Hypothalamus (tissue), 51 donors: ENCODE data around the gene RIMKLA.

Experiments used
- DNase-seq, 51 donors: peaks; one replicate each; lab custom pipeline; 2025; lab: John Stamatoyannopoulos, UW

The RIMKLA gene

DNA sequence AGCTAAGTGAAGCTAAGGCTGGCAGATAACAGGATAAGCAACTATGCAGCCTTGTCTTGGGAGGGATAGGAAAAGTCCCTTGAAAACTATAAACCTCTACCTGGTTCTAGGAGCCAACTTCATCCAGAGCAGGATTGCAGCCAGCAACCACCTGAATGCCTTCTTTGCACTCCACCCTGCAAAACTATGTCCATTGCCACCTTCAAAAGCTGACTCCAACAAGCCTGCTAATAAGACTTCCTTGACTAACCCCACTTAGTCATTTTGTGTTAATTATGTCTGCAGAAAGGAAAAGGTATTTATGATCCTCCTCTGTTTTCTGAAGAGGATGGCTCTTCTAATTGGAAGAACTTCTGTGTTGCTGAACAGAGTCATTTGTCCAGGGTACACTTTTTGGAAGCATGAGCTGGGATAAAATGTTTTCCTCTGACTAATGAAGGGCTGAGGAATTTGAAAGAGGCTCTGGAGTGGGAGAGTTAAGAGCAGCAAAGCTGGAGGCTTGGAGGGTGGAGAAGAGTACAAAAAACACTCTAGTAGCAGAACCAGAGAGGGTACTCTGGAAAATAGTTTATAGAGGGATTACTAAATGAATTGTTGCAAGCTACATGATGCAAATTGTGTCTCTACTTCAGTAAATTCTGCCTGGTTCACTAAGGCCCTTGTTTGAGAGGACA, 9.6 kb upstream of the RIMKLA start:
- DNase-seq: no peak

DNA sequence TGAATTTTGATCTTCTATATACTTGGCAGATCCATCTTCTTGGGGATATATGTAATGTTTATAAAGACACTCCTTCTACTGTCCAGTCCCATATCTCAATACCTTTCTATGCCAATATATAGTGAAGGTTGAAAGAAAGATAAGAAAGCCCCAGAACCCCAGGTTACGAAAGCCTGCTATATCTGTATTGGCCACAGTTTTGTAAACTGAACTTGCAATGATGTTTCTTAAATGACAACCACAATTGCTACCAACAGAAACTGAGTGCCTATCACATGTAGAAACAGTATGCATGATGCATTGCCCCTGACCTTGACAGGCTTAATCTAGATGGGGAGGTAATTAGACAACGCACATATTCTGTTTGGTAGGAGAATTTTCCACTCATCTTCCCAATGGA, 7.8 kb upstream of the RIMKLA start:
- DNase-seq: no peak

DNA sequence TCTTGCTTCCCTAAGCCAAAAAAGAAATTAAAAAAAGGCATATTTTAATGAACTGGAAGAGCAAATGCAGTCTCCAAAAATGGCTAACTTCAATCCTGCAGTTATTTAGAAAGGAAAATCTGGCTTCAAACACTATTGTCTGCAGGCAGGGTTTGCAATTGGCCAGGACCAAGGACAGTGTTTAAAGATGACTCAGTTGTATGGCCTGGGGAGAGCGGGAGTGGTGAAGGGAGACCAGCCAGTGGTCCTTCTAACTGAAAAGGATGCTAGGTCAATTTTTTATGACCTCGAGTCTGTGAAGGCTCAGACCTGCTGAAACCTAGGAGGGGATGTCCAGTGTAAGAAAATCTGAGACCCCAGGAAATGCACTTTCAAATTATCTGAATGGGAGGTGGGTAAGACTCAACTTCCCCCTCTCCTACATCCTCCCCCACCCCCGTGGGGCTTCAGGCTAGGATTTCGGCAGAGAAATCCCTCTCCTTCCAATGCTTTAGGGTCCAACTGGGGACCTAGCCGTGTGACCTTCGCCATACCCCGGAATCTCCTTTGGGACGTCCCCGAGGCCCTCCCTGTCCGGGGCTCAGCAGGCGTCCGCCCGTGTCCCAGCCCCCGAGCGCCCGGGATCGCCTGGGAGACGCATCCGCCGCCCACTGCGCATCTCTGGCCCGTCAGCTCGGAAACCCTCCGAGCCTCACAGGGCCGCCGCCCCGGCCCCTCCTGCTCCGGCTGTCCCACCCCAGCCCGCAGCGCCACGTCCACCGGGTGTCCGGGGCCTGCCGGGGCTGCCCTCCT, 602 bp upstream of the RIMKLA start:
- peak in 12 of 51 donors; percentile 1 to 60 (median 32) for DNase-seq

DNA sequence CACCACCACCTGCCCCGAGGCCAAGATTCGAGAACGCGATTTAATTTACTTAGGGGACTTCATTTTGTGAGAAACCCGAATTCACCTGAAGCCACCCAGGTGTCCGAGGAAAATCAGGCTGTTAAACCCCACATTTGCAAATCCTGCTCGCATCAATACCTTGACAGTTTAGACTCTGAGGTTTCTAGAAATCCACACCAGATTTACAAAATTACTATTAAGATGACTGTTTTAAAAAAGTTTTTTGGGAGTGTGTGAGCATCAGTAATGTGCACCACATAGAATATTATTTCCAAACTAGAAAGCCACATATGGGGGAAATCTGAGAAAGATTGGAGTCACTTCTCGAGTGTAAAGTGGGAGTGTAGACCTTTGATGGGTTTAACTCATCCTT, 685 bp downstream of the RIMKLA start:
- DNase-seq: no peak

DNA sequence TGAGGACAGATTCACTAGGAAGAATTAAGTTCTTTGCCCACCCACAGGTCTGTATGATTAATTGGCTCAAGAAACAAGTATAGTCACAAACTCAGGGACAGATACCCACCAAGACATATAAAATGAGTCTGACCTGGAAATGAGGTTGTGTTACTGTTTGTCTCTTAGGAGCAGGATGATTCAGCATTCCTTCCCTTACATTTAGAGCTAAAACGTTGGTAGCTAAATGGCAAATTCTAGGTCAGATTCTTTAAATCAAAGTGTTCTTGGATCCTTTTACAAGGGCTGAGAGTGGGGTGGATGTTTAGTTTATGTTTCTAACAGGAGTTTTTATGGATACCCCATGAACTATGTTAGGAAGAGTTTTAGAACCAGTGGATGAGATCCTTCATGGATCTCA, 4.7 kb downstream of the RIMKLA start:
- no peak for DNase-seq

DNA sequence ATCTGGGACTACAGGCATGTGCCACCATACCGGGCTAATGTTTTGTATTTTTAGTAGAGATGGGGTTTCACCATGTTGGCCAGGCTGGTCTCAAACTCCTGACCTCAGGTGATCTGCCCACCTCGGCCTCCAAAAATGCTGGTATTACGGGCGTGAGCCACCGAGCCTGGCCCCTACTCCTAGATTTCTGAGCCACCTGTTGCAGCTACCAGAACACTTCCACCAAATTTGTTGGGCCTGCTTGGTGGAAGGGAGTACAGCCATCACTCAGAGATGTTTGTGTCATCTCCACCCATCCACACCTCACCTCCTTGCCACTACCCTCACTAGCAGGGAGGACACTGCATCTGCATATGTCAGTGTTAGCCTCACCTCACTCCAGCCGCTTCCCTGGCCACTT, 5.5 kb downstream of the RIMKLA start:
- no peak for DNase-seq

DNA sequence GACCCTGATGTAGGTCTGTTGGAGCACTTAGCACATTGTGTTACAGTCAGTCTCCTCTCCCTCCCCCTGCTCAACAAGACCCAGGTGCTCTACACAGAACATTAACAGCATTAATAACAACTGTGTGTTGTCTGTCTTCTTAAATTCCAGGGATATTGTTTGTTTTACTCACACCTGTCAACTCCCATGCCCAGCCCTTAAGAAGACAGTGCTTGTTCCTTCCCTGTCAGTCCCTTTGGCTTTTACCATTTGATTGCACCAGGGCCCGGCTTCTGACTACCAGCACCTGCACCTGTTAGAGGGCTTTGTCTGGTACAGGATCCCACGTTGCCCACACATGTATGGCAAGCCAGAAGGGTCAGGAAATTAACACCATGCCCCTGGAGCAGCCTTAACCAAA, 11.7 kb downstream of the RIMKLA start:
- no peak for DNase-seq

DNA sequence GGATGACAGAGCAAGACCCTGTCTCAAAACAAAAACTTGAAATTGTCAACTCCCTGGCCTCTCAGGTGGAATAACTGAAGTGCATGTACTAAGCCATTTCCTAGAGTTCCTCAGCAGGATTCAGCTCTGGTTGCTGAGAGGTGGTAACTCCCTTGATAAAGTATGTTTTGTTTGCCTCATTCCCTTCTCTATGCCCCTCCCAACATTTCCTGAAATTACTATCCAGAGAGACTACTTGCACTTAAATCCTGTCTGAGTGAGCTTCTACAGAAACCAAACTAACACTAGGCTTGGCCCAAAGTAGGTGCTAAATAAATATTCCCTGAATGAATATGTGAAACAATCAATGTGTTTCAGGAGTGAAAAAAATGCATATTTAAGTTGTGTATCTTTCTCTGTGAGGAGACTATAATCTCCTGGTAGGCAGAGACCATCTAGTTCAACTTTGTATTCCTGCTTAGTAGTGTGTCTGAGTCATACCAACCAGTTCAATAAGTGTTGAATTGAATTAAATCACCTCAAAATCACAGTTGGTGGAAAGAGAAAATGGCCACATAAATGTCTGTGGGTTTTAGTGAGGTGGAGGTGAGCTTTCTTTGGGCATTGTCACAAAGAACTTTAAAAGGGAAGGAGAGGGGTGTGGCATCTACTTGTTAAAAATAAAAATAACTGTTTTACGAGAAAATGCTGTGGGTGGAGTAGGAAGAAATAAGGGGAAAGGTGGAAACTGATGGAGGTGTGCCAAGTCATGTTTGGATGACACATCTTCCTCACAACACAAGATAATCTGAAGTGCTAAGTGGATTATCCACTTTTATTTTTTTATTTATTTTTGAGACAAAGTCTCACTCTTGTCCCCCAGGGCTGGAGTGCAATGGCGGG, 12.6 kb downstream of the RIMKLA start:
- no peak for DNase-seq

DNA sequence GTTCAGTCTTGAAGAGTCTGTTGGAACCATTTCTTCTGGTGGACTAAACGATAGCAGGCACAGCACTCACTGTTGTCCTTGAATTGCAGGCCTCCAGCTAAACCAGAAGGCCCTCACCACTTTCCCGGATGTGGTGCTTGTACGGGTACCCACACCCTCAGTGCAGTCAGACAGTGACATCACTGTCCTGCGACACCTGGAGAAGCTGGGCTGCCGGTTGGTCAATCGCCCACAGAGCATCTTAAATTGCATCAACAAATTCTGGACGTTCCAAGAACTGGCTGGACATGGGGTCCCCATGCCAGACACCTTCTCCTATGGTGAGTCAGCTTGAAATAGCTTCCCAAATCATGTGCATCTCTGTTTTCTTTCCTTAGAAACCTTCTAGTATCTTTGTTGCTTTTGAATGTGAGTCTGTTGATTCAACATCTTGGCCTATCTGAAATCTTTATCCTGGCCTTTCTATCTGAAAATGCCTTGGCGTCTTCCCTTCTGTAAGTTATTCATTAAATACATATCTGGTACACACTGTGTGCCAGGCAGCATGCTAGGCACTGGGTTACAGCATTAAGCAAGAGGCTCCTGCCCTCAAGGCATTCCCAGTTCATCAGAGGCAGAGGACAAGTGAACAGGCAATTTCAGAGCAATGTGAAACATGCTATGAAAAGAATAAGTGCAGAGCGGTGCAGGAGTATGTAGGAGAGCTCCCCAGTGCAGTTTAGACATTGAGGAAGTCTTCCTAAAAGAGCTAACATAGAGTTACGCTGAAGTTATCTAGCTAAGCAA, 18.9 kb downstream of the RIMKLA start:
- DNase-seq: no peak

DNA sequence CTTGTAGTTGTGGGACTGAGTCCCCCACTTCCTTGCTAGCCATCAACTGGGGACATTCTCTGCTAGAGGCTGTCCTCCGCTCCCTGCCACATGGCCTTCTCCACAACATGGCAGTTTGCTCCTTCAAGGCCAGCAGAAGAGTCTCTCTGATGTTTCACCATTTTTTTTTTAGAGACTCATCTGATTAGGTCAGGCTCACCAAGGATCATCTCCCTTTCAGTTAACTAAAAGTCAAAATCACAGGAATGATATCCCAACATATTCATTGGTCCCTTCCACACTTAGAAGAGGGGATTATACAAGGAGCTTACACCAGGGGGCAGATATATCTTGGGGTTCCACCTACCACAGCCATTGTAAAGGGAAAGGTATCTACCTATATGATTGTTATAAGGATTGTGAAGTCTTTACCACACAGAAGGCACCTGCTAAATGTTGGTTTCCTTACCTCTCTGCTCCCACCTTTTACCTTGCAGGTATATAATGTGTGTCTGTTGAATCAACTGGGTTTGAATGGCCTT, 23.3 kb downstream of the RIMKLA start:
- no peak for DNase-seq

DNA sequence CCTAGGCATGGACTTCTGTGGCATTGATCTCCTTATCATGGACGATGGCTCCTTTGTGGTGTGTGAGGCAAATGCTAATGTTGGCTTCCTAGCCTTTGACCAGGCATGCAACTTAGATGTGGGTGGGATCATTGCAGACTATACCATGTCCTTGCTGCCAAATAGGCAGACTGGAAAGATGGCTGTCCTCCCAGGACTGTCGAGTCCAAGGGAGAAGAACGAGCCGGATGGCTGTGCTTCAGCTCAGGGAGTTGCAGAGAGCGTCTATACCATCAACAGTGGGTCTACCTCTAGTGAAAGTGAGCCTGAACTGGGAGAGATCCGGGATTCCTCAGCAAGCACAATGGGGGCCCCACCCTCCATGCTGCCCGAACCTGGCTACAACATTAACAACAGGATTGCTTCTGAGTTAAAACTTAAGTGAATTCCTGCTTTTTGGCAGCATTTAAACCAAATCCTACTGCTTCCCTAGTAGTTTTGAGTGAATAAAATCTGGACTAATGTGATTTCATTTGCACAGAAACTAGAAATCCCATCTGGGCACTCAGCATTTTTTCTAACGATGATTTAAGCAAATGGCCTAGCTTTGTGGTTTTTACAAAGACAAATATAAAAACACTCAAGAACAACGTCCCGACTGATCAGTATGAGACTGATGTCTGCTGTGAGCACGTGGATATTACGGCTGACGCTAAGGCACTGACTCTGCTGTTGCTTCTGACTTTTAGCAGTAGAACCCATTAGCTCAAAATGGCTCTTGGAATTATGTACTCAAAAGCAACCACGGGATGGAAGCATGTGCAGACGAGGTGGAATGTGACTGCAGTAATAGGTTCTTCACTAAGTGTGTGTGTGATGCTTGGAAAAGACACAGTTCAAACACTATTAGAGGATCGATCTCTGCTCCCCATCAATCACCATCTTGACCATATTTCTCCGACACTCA, 34.2 kb downstream of the RIMKLA start:
- no peak for DNase-seq

DNA sequence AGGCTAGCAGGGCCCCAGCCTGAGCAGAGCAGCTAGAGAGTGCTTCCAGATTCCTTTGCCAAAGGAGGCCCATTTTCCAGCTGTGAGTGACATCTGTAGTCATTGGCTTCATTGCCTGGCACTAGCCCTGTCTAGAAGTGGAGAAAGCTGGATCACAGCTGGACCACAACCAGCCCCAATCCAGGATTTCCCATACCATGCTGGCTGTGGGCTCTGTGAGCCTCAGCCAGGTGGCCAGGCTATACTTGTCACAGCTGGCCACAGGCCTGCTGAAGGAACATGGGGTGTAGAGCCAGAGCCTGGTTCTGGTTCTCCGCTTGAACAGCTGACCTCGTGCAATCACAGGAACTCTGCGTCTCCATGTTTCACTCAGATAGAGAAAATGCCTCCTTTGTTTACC, 36.6 kb downstream of the RIMKLA start:
- no peak for DNase-seq

DNA sequence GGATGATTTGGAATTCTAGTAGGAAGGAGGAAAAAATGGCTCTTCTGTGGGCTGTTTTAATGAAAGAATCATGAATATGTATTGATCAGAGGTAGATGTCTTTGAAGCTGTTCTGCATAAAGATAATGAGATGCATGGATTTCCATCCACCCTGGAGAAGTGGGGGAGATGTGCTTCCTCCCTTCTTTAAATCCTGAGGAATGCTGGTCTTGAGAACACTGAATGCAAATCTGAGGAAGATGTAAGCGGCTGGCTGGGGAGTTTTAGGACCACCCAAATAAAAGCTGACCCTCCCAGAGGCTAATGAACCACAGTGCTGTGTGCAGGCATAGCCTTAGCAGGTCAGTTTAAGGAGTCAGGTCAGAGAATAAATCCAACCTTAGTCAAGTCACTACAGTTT, 37.9 kb downstream of the RIMKLA start:
- DNase-seq: no peak

DNA sequence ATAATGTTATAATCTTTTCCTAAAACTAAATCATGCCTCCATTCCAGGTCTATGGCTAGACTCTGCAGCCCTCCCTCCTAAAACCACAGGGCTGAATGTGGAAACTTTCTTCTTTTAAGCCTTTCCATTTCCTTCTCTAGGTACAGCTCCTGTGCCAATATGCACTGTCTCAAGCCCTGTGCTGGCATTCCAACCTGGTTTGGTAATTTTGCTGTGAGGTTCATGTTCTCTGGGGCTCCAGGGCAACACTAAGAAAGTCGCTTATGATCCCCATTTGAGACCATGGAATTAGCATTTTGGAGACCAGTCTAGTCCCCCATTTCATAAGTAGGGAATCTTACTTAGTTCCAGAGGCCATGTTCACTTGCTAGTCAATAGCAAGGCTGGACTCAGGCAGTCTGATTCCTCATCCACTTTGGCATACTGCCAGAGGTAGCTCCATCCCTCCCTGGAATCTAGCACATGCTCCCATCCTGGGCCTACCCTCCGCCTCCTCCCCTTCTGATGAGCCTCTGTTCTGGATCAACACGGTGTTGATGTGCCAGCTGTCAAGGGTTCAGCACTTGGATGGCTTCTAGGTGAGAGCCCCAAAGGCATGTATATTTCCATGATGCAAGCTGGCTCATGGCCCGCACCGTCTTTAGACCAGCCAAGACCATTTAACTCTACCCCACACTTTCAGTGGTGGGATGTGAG, 38.7 kb downstream of the RIMKLA start:
- peak in 2 of 51 donors; percentile 8 to 15 for DNase-seq

DNA sequence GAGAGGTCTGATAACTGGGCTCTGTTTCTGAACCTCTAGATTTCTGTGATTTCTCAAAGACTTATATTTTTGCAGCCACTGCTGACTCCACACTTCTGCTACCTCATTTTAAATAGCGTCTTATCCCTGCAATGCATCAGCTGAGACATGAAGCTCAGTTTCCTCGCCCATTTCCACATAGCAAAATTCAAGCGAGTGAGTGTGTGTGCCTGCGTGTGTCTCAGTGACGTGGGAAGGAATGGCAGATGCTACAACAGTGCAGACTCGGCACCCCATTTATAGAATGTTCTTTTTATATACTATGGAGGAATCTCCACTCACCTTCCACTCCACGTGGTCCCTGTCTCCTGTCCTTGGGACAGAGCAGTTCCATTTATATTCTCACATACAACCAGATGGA, 39.5 kb downstream of the RIMKLA start:
- DNase-seq: peak in 1 of 51 donors; percentile 17

DNA sequence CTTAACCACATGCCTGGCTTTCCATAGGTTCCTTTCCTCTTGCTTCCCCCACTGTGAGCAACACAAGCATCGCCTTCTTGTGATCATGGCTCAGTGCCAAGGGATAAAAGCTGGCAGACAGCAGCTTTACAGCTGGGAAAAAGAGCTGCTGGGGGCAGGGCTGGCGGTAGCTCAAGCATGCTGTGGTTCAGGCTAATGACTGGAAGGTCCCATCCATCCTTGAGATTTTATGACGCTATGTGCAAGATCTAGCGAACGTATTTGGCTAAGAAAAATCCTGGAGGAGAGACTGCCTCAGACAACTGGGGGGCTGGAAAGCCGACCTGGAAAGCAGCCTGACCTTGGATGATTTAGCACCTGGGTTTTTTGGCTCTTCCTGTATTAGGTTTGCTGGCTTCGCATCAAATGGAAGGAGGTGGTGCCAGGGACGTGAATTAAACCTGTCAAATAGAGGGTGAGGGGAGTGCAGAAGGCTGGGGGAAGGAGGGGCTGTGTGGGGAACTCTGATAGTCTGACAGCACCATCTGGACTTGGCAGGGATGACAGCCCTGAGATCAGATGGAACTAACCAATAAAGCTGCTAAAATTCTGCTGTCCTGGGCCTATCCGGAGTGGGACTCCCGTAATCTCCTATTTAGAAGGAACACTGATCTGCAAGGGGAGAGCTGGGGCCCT, 40.5 kb downstream of the RIMKLA start:
- peak in 32 of 51 donors; percentile 2 to 69 (median 23) for DNase-seq

DNA sequence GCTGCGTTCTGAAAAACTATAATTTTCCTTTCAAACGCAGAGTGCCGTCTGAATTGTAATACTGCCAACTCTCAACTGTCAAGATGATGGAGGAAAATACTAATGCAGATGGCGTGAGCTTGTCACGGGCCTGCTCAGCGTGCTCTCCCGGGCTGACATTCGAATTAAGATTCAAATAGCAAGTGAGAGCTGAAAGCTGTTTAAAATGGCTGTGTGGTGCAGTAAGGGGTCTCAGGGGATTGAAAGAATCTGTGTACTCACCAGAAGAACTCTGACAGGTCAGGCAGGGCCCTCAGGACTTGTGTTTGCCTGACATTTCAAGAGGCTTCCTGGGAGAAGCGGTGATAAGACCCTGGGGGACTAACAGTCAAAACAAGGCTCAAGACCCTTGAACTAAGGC, 42.1 kb downstream of the RIMKLA start:
- no peak for DNase-seq

DNA sequence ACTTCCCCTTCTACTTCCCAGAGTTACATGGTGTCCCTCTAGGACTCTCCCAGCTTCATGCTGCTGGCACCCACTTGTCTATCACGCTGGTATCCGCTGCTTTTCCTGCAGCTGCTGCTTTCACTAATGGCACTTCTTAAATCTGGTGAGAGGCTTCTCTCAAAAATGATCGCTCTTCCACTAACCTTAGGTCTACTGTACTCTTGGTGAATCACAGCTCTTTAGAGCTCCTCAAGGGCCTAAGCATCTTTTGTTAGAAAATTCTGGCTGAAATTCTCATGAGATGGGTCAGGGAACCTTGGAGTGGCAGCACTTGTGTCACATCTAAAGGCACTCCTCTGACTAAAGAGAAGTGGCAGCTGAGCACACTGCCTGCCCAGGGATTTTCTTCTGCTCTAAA, 43.1 kb downstream of the RIMKLA start:
- peak in 1 of 51 donors; percentile 2 for DNase-seq
